K562 (cell line): ENCODE data around the gene FAM53B. TPM values are rescaled to one million over a fixed set of nuclear protein-coding genes. Genes with fewer than 3 reads are reported as not detected.

ENCODE experiments used
- ATAC-seq: fragments of 200-7000 bp; cut with Tn5 transposase; 3 replicates; pipeline ENCODE4 v1.9.1; 2020; ENCODE audit warnings: moderate library complexity
- BruUV-seq: library from RNA; stranded (reverse); fragments of 400-500 nt; replicated peaks from 2 replicates; lab custom pipeline; 2021; lab: Mats Ljungman, UMichigan
- CTCF ChIA-PET: fragments of 300-600 bp; formaldehyde crosslinking; extraction: SDS; loops from one replicate; lab custom pipeline; 2021; ENCODE audit warnings: low intra/inter-chr PET ratio; lab: Yijun Ruan, JAX
- POLR2A ChIA-PET: fragments of 300-600, 350-650 bp; sonication (Branson Sonifier 250); formaldehyde crosslinking; extraction: SDS; loops from one replicate; lab custom pipeline; 2021; ENCODE audit warnings: antibody characterized with exemption, inconsistent platforms; lab: Yijun Ruan, JAX
- DNase-seq, 4 experiments: peaks; one replicate each; pipeline versions ENCODE4 v3.0.0 to v3.0.0-alpha.2; 2011 to 2018; ENCODE audit warnings: low spot score in 3 of 4, mixed read lengths in 3 of 4; ENCODE audit errors: extremely low read depth in 1 of 4
- FAIRE-seq: peaks from 2 replicates; lab custom pipeline; 2011; peaks lifted over from hg19 to GRCh38; lab: Jason Lieb, UNC
- H2AFZ ChIP-seq: 2 replicates; pipeline ENCODE4 v1.6.0; 2011; ENCODE audit warnings: low read depth, low read length, control low read depth, inconsistent platforms
- H3K27ac ChIP-seq: fragments of 200-600 bp; 3 replicates; pipeline ENCODE4 v1.8.0; 2011; ENCODE audit warnings: low read depth, mild to moderate bottlenecking, control low read depth, inconsistent platforms, low read length, moderate library complexity, mixed read lengths; ENCODE audit errors: extremely low read depth
- H3K27me3 ChIP-seq, 2 experiments: fragments of 300-600 bp in 1 of 2; 2 replicates in 1 of 2; 3 replicates in 1 of 2; pipeline versions ENCODE4 v1.6.0 to v1.8.0; 2011; ENCODE audit warnings: inconsistent platforms in 2 of 2, low read length in 2 of 2, mild to moderate bottlenecking in 1 of 2, mixed read lengths in 1 of 2, moderate library complexity in 1 of 2; ENCODE audit not compliant: control insufficient read depth in 2 of 2, insufficient read depth in 2 of 2
- H3K36me3 ChIP-seq: fragments of 300-600 bp; 3 replicates; pipeline ENCODE4 v1.8.0; 2011; ENCODE audit warnings: mild to moderate bottlenecking, low read length, inconsistent platforms; ENCODE audit not compliant: control insufficient read depth, insufficient read depth
- H3K4me1 ChIP-seq, 2 experiments: fragments of 200-600 bp in 1 of 2; replicated peaks in 1 of 2; 2 replicates in 1 of 2; 3 replicates in 1 of 2; pipeline versions ENCODE4 v1.5.1 to v1.8.0; 2011; ENCODE audit warnings: inconsistent platforms in 2 of 2, low read length in 2 of 2, mild to moderate bottlenecking in 1 of 2, mixed read lengths in 1 of 2, moderate library complexity in 1 of 2; ENCODE audit not compliant: control insufficient read depth in 2 of 2, insufficient read depth in 2 of 2
- H3K4me2 ChIP-seq: 2 replicates; pipeline ENCODE4 v1.6.1; 2011; ENCODE audit warnings: low read length, control low read depth, inconsistent platforms, mixed read lengths; ENCODE audit not compliant: insufficient read depth
- H3K4me3 ChIP-seq: fragments of 200-600 bp; sonication (generic), shearing (Covaris generic); 2 replicates; pipeline ENCODE4 v1.5.1; 2016; ENCODE audit warnings: control low read depth, inconsistent platforms
- H3K79me2 ChIP-seq: fragments of 200-600 bp; 3 replicates; pipeline ENCODE4 v1.8.0; 2011; ENCODE audit warnings: low read length, inconsistent platforms; ENCODE audit not compliant: control insufficient read depth, insufficient read depth
- H3K9ac ChIP-seq, 2 experiments: 2 replicates each; pipeline versions ENCODE4 v1.6.0 to v1.6.1; 2011; ENCODE audit warnings: low read depth in 2 of 2, low read length in 2 of 2, control low read depth in 1 of 2, inconsistent platforms in 1 of 2, mild to moderate bottlenecking in 1 of 2, mixed read lengths in 1 of 2; ENCODE audit not compliant: insufficient read depth in 1 of 2
- H3K9me1 ChIP-seq: one replicate; pipeline ENCODE4 v1.6.0; 2011; ENCODE audit warnings: inconsistent platforms, mild to moderate bottlenecking, low read length, moderate library complexity; ENCODE audit not compliant: control insufficient read depth, insufficient read depth
- H3K9me3 ChIP-seq: replicated peaks from 2 replicates; pipeline ENCODE4 v1.5.1; 2011; ENCODE audit warnings: low read depth, low read length, inconsistent platforms; ENCODE audit not compliant: control insufficient read depth, insufficient read depth
- H4K20me1 ChIP-seq: replicated peaks from 2 replicates; pipeline ENCODE4 v1.6.1; 2011; ENCODE audit warnings: low read length, inconsistent platforms, mixed read lengths; ENCODE audit not compliant: control insufficient read depth, insufficient read depth
- ELF2 ChIP-seq: fragments of 250-450 bp; sonication (Bioruptor Pico); IDR thresholded peaks from 2 replicates; pipeline ENCODE4 v1.5.0; 2021; ENCODE audit warnings: mild to moderate bottlenecking
- L3MBTL2 ChIP-seq: fragments of 450-650 bp; IDR thresholded peaks from 2 replicates; pipeline ENCODE4 v1.6.1; 2016; ENCODE audit warnings: mild to moderate bottlenecking, moderate library complexity
- NCOR1 ChIP-seq: fragments of 450-650 bp; IDR thresholded peaks from 2 replicates; pipeline ENCODE4 v1.6.1; 2016; ENCODE audit warnings: mild to moderate bottlenecking, moderate library complexity
- NR2C2 ChIP-seq, 2 experiments: fragments of 200-800 bp in 1 of 2; sonication (Bioruptor generic) in 1 of 2; sonication (generic) in 1 of 2; formaldehyde crosslinking in 1 of 2; IDR thresholded peaks; 2 replicates each; pipeline versions ENCODE4 v1.6.1 to v1.8.0; 2016 to 2022; ENCODE audit warnings: mild to moderate bottlenecking in 1 of 2, missing compliant biosample characterization in 1 of 2, missing genetic modification characterization in 1 of 2, missing genetic modification reagents in 1 of 2
- NRF1 ChIP-seq, 2 experiments: fragments of 450-650 bp; IDR thresholded peaks in 1 of 2; conservative IDR thresholded peaks in 1 of 2; 2 replicates each; pipeline ENCODE4 v1.6.1; 2014; ENCODE audit warnings: mild to moderate bottlenecking in 2 of 2
- RBFOX2 ChIP-seq: fragments of 200-400 bp; formaldehyde crosslinking; IDR thresholded peaks from 2 replicates; pipeline ENCODE4 v1.6.1; 2017; ENCODE audit warnings: low read depth, mild to moderate bottlenecking, low read length, moderate library complexity
- SAFB2 ChIP-seq: fragments of 200-400 bp; formaldehyde crosslinking; IDR thresholded peaks from 2 replicates; pipeline ENCODE4 v1.6.1; 2018; ENCODE audit warnings: borderline replicate concordance, low read length, low read depth, moderate library complexity; ENCODE audit not compliant: severe bottlenecking
- ZBTB7A ChIP-seq: IDR thresholded peaks from 2 replicates; pipeline ENCODE4 v1.6.1; 2011; ENCODE audit warnings: low read depth, mild to moderate bottlenecking, low read length, moderate library complexity, borderline replicate concordance; ENCODE audit not compliant: control insufficient read depth
- ZNF384 ChIP-seq: IDR thresholded peaks from 2 replicates; pipeline ENCODE4 v1.6.1; 2012; ENCODE audit warnings: low read depth, low read length, improper control_type of control experiment
- WGBS: fragments of 100-300 bp; shearing (Covaris generic); methylation state at CpG from one replicate; pipeline ENCODE4 v1.1.6; 2016; ENCODE audit warnings: low coverage, mixed read lengths; ENCODE audit not compliant: insufficient coverage; ENCODE audit errors: missing lambda C conversion rate; 5-methylcytosine and 5-hydroxymethylcytosine counted together
- in situ Hi-C: fragments of 300-500 bp; cut with MboI; formaldehyde crosslinking; loops from 4 replicates; pipeline ENCODE4 v1.15.0; 2018; ENCODE audit warnings: inconsistent platforms, mixed read lengths
- intact Hi-C: fragments of 100-400 bp; cut with micrococcal nuclease; formaldehyde crosslinking; loops from 2 replicates; pipeline ENCODE4 v1.14.2; 2022
- polyA plus RNA-seq, 8 experiments: library from polyadenylated mRNA; depleted of rRNA in 4 of 8; stranded (reverse) in 5 of 8; unstranded in 3 of 8; fragments of >200 nt; fragmentation: Nextera tagmentation in 2 of 8; fragmentation: Illumina TruSeq in 1 of 8; extraction: Ambion mirVana in 2 of 8; extraction: Trizol in 1 of 8; gene quantifications; 2 replicates each; pipeline versions ENCODE4 v1.2.1 to v1.2.3, GENCODE V29; 2011 to 2014; ENCODE audit warnings: inconsistent platforms in 1 of 8, missing spikeins in 1 of 8
- total RNA-seq, 7 experiments: library from RNA; depleted of rRNA in 6 of 7; stranded (reverse); fragments of >200 nt in 6 of 7; fragmentation: Illumina TruSeq in 2 of 7; extraction: Trizol in 2 of 7; gene quantifications; 2 replicates each; pipeline versions ENCODE4 v1.2.1 to v1.2.3, GENCODE V29; 2011 to 2021; ENCODE audit warnings: low replicate concordance in 1 of 7
- TF ChIP-seq, protein P1 (sequence below): fragments of 250-450 bp; sonication (Bioruptor Pico); IDR thresholded peaks from 2 replicates; pipeline ENCODE4 v1.5.0; 2021; ENCODE audit warnings: mild to moderate bottlenecking, moderate library complexity
- TF ChIP-seq, protein P2 (sequence below): sonication (generic); formaldehyde crosslinking; IDR thresholded peaks from 2 replicates; pipeline ENCODE4 v1.8.0; 2022; ENCODE audit warnings: missing genetic modification reagents, mild to moderate bottlenecking, moderate library complexity, borderline replicate concordance

The FAM53B gene
- total and polyA plus RNA-seq, 9 of the 15 experiments (the other 6 are each of a cell fraction or from before 2014, with no cell fraction given) = 0.03 to 16.5 (median 5.0) TPM

DNA sequence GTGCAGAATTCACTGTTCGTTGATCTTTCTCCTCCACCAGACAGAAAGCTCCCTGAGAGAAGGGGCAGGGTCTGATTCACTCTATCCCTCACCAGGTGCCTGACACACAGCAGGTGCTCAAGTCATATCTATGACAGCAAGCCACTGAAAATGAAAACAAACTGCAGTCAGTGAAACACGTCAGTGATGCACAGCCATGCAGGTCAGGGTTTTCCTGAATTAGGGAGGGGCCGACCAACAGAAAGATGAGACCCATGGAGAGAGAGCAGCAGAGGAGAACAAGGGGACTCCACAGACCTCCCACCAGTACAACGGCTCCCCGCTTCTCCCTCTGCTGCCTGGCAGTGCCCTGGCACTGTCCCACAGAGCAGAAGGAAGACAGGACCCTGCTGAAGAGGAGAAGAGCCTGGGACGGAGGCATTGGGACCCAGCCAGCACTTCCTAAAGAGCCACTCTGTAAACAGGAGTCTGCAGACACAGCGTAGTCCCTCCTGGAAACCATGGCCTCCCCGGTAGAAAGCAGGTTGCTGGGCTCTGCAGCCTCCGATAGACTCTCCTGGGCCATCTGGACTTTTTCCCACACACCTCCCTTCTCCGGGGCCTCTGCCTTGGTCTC lies 50.3 kb downstream of the FAM53B start (continued):
- TF ChIP-seq ELF2 (CRISPR knock-in tag) = no peak
- TF ChIP-seq NR2C2 (CRISPR knock-in tag; IDR thresholded peaks at IDR 0.05) = no peak
- TF ChIP-seq NR2C2 (tag; IDR thresholded peaks at IDR 0.05) = no peak
- TF ChIP-seq, protein P1, sequence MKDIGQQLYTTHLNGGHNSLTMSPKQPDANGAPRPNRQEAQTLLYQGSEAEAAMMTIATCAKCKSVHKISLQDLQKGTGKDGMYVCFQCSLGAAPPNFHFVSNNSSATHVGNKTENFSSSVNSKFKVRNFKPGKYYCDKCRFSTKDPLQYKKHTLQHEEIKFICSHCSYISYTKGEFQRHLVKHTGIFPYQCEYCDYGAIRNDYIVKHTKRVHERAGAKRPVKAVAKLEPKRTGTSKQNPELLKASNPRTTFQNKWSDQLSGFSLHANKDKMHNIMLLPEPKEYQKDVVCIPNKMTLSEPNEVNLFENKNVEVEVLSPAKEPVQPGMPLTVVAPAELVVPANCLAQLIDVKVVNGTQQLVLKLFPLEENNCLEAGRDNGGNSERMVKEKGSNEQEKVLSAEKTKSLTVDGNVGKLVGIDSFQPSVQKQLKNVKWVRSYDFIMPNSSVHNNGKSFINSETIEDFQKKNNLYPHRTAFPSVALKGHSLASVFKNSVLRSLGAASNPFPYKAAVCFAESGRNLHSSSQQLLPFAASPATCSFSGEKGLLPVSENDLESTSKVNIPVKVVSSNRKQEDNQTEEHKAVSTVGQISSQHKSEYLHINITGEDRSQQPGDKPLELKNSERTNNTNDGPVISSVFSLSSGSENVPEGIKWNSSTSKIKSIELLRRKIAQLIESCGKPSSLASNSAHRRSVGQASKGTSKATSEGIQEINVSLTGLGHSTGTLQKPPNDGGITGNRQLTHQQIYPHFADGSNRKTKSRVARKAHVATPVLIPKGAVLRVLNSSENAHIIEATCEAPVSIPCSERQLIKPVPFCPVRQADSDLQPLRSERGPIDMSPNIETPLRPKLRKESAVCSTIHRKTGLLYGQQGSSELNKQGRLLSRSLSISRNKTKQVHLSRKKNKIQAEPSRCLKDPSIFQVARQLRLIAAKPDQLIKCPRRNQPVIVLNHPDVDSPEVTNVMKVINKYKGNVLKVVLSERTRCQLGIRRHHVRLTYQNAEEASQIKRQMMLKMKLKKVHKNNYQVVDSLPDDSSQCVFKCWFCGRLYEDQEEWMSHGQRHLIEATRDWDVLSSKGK (CRISPR knock-in tag) = no peak
- no peak for TF ChIP-seq SAFB2

DNA sequence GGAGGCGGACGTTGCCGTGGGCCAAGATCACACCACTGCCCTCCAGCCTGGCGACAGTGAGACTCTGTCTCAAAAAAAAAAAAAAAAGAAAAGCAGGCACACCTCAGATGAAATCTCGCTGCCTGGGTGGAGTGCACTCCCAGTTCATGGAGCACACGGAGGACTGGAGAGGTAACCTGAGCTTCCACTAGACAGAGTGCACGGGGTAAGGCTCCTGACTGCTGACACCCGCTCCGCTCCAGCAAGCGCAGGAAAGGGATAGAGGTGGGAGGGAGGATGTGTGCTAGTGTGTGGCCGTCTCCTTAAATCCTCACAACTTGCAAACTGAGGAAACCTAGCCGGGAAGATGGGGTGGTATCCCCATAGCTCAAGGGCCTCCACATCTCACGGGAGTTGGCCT lies 50.8 kb downstream of the FAM53B start:
- 0 out of 2 replicates have a peak overlapping the region, but pooled peaks have one; percentile 49 for H2AFZ ChIP-seq
- H3K9me1 ChIP-seq = peaks cover 2% of the 10 kb centered on the region
- peak overlapping the region in 1 of 2 experiments; percentile 27; a peak in 1 of 4 replicates for H3K9ac ChIP-seq
- peak; percentile 73 for ATAC-seq
- peaks cover 50 to 58% of the 10 kb centered on the region in 2 experiments for H3K4me1 ChIP-seq
- CTCF ChIA-PET = no interaction called here
- TF ChIP-seq NCOR1 (no peak), NRF1 (conservative IDR thresholded peaks at IDR 0.05 in 1 of 2, IDR thresholded peaks at IDR 0.05 in 1 of 2) (peak in 1 of 2 experiments; percentile 33; a peak in 1 of 4 replicates), ZNF384 (peak; percentile 54; the same call in 1 of the 2 replicates), RBFOX2 (0 out of 2 replicates have a peak, but pooled peaks have one; percentile 25), ZBTB7A (no peak), L3MBTL2 (0 out of 2 replicates have a peak, but pooled peaks have one; percentile 13)
- TF ChIP-seq, protein P2, sequence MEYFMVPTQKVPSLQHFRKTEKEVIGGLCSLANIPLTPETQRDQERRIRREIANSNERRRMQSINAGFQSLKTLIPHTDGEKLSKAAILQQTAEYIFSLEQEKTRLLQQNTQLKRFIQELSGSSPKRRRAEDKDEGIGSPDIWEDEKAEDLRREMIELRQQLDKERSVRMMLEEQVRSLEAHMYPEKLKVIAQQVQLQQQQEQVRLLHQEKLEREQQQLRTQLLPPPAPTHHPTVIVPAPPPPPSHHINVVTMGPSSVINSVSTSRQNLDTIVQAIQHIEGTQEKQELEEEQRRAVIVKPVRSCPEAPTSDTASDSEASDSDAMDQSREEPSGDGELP = 0 out of 2 replicates have a peak, but pooled peaks have one; percentile 1
- TF ChIP-seq, all 486 proteins: peak for 5
- DNase-seq (peak; percentile 34 to 51 (median 44)), FAIRE-seq (peak; percentile 80)
- 3% methylated on average over 10 of the region's 13 CpGs for WGBS
- peak overlapping the region; percentile 81 for H3K4me2 ChIP-seq
- peaks cover 42% of the 10 kb centered on the region for H3K36me3 ChIP-seq
- H3K9me3 ChIP-seq = no peaks in the 10 kb centered on the region
- intact Hi-C loops = loop anchor here (1.0 to 2.0 kb wide), 2 partner anchors 25 to 47 kb away; no protein-coding TSS in a partner anchor
- no peak overlapping the region for H3K4me3 ChIP-seq
- in situ Hi-C loops = no loop called here
- no peaks in the 10 kb centered on the region for H3K27me3 ChIP-seq
- no peaks in the 10 kb centered on the region for H4K20me1 ChIP-seq
- POLR2A ChIA-PET = interaction anchor here (0.6 to 1.9 kb wide), 7 partner anchors 10 to 361 kb away, joined by 3 to 10 read pairs (median 3); no protein-coding TSS in a partner anchor
- H3K27ac ChIP-seq = peak overlapping the region; percentile 68
- H3K79me2 ChIP-seq = peaks cover 7% of the 10 kb centered on the region; the same call in 2 of the 3 replicates
- no TSS peak for BruUV-seq
